Suppressor macrophage (primary cell): ENCODE results near the gene PGAP2.
"Not testable (repeated sequence)": the region's sequence is repeated elsewhere in the genome, so short reads cannot be mapped to it uniquely, and the experiment has no call there.

Experiments
- DNase-seq, 4 experiments: peaks; one replicate each; pipeline ENCODE4 v3.0.0-alpha.2; 2020 to 2022
- total RNA-seq, 17 experiments: gene quantifications; one replicate each; lab custom pipeline; 2026; ENCODE audit warnings: mixed read lengths in 6 of 17, inconsistent platforms in 3 of 17; lab: John Stamatoyannopoulos, UW

Gene PGAP2
- 7.5 to 14.4 (median 10.2) reads per million in 17 experiments for total RNA-seq

GRCh38 chr11:3807909-3808860, at the start of gene PGAP2:
PGAP2 (plus strand) TSS chr11:3808560; CDS start chr11:3811260, 2,700 bp downstream.
- DNase-seq = peak; percentile 60 to 83 (median 73)

- no peak for DNase-seq
These were observed 44.1 kb upstream of the PGAP2 start for GRCh38 chr11:3764266-3764665.

DNA sequence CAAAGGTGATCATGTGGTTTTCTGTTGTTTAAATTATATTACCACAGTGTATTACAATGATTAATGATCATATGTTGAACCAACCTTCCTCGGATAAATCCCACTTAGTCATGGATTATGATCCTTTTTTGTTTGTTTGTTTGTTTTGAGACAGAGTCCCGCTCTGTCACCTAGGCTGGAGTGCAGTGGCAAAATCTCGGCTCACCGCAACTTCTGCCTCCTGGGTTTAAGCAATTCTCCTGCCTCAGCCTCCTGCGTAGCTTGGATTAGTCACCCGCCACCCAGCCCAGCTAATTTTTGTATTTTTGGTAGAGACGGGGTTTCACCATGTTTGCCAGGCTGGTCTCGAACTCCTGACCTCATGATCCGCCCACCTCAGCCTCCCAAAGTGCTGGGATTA, 41.5 kb upstream of the PGAP2 start:
- peak in 3 of 4 experiments; percentile 26 to 47 (median 34) for DNase-seq

- peak in 2 of 4 experiments; percentile 50 for DNase-seq
These were observed 40.8 kb upstream of the PGAP2 start for GRCh38 chr11:3767536-3767935.

- no peak for DNase-seq
These were observed 35.2 kb upstream of the PGAP2 start for GRCh38 chr11:3773180-3773579.

- no peak for DNase-seq
These were observed 32.5 kb upstream of the PGAP2 start for GRCh38 chr11:3775736-3776406.

- peak; percentile 52 to 87 (median 71) for DNase-seq
These were observed 26.9 kb upstream of the PGAP2 start for GRCh38 chr11:3781423-3781822.

DNA sequence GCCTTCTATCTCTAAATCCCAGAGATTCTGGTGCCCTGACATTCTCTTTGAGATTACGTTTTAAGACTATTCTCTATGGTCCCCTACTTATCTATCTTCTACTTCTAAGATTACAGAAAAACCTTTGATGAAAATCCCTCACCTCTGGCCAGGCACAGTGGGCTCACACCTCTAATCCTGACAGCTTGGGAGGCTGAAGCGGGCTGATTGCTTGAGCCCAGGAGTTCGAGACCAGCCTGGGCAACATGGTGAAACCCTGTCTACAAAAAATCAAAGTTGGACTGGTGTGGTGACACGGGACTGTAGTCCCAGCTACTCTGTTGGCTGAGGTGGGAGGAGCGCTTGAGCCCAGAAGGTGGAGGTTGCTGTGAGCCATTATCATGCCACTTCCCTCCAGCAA, 25.4 kb upstream of the PGAP2 start:
- no peak for DNase-seq

- DNase-seq = peak in 3 of 4 experiments; percentile 45 to 69 (median 61)
These were observed 24.7 kb upstream of the PGAP2 start for GRCh38 chr11:3783611-3784010.

DNA sequence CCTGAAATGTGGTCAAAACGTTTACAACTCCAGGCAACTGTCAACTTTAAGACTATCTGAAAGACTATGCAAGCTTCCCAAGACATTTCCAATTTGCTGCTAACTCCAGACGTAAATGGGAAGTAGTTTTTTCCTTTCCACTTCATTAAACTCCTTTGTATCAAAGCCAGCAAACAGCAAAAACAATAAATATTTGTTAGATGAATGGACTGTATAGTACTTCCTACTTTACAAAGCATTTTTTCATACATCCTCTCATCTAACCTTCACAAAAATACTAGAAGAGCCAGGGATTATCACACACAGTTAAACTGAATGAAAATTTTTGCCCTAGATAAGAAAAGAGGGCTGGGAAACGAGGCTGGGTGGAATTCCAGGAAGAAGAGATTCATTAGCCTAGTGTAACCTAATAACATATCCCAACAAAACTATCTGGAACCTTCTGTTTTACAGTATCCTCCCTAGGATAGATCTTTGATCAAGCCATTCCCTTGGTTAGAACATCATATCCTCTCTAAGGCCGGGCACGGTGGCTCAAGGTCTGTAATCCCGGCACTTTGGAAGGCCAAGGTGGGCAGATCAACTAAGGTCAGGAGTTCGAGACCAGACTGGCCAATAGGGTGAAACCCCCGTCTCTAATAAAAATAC, 21.5 kb upstream of the PGAP2 start:
- no peak for DNase-seq

GRCh38 chr11:3794387-3794786, 14.0 kb upstream of the PGAP2 start:
- DNase-seq = not testable (repeated sequence)

- DNase-seq = no peak
These were observed 13.0 kb upstream of the PGAP2 start for GRCh38 chr11:3795131-3796001.

GRCh38 chr11:3796002-3796311, 12.4 kb upstream of the PGAP2 start:
- no peak for DNase-seq

DNA sequence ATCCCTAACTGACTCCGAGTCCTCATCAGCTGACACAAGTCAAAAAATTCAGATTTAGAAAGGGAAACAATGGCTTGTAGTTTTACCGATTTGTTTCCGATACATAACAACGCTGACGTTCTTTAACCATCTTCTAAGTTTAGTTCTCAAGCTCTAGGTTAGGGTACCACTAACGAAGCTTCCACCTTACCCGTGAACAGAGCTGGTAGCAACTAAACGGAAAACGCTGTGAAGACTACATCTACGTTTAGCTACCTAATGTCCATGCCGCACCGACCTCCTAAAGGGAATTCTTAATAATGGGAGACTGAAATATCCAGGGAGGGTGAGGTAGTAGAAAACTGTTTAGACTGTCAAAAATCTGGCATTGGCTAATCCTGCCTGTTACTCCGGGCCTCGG, 12.0 kb upstream of the PGAP2 start:
- DNase-seq = no peak

DNA sequence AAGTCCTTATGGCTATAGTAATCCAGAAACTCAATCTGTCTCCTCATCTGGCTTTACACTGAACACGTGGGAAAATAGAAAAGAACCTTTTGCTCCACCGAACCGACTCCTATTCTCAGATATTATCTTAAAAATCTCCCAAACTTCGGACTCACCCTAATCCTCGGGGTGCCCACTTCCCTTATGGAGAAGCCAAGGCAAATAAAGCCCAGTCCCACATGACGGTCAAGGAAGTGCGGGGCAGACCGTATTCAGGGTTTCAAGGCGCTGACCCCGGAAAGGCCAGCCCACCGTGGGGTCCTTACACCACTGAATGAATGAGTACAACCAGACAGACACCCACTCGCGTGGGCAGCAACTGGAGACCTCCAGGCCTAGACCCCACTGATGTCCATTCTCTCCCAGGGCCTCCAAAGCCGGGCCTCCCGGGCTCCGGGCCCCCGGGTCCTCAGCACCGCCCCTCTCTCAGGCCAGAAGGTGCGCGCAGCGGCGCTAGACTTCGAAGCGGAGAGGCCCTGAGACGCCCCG, 11.5 kb upstream of the PGAP2 start:
- DNase-seq = peak; percentile 40 to 63 (median 56)

GRCh38 chr11:3797329-3798090, 10.8 kb upstream of the PGAP2 start, which contains the start of gene NUP98:
NUP98 (minus strand) TSS chr11:3797554; CDS start chr11:3782117, 15,437 bp downstream.
- DNase-seq = peak; percentile 100

DNA sequence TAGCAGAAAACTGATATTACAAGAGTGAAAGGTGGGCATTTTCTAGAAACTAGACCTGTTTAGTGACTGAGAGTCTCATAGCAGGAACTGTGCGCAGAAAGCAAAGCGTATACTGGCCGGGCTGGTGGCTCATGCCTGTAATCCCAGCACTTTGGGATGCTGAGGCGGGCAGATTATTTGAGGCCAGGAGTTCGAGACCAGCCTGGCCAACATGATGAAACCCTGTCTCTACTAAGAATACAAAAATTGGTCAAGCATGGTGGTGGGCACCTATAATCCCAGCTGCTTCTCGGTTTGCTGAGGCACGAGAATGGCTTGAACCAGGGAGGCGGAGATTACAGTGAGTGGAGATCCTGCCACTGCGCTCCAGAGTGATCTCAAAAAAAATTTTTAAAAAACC, 9.2 kb upstream of the PGAP2 start:
- no peak for DNase-seq

DNA sequence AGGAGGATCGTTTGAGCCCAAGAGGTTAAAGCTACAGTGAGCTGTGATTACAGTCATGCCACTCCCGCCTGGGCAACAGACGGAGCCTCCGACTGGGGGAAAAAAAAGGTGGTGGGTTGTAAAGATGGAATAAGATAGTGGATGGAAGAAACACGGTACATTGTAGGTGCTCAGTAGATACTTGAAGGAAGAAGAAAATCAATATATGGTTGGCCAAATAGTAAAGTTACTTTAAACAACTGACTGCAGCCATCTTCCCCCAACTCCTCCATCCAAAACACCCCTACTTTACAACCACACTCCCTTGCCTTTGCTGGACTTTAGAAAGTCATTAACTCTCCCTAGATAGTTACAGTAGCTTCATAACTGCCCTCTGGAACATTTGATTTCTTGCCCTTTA, 8.5 kb upstream of the PGAP2 start:
- no peak for DNase-seq

GRCh38 chr11:3802011-3802790, 6.2 kb upstream of the PGAP2 start:
- no peak for DNase-seq
